PC-3 (cell line): ENCODE results near the gene CA11.

ENCODE experiments used
- EZH2 ChIP-seq: fragments of 300-600 bp; sonication (generic); IDR thresholded peaks from one replicate; pipeline ENCODE4 v1.6.1; 2017; ENCODE audit warnings: antibody characterized with exemption, mild to moderate bottlenecking, low read length; ENCODE audit not compliant: unreplicated experiment
- TF ChIP-seq, protein P1 (sequence below): fragments of 300-600 bp; sonication (generic); conservative IDR thresholded peaks from 2 replicates; pipeline ENCODE4 v1.5.1; 2017; ENCODE audit warnings: antibody characterized with exemption, low read depth, mild to moderate bottlenecking, low read length

DNA sequence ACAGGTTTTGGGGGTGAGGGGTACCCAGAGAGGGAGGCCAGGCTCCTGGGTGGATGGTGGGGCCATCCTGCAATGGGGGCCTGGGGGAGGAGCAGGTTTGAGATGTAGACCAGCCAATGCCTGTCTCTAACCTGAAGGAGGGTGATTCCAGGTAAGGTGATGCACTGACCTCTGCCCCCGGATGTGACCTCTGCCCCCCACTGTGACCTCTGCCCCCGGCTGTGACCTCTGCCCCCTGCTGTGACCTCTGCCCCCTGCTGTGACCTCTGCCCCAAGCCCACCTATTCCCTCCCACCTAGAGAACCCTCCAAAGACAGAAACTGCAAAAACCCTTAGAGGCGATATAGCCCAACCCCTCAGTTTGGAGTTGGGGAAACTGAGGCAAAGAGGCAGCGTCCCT lies 49.8 kb downstream of the CA11 start:
- TF ChIP-seq EZH2 = no peak
- TF ChIP-seq, protein P1, sequence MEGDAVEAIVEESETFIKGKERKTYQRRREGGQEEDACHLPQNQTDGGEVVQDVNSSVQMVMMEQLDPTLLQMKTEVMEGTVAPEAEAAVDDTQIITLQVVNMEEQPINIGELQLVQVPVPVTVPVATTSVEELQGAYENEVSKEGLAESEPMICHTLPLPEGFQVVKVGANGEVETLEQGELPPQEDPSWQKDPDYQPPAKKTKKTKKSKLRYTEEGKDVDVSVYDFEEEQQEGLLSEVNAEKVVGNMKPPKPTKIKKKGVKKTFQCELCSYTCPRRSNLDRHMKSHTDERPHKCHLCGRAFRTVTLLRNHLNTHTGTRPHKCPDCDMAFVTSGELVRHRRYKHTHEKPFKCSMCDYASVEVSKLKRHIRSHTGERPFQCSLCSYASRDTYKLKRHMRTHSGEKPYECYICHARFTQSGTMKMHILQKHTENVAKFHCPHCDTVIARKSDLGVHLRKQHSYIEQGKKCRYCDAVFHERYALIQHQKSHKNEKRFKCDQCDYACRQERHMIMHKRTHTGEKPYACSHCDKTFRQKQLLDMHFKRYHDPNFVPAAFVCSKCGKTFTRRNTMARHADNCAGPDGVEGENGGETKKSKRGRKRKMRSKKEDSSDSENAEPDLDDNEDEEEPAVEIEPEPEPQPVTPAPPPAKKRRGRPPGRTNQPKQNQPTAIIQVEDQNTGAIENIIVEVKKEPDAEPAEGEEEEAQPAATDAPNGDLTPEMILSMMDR = no peak
